ENCODE data around the gene DGCR2. TPM values are rescaled to one million over a fixed set of nuclear protein-coding genes. Genes with fewer than 3 reads are reported as not detected.
"Not testable (repeated sequence)": the region's sequence is repeated elsewhere in the genome, so short reads cannot be mapped to it uniquely, and the experiment has no call there.

DGCR2 gene
- total and polyA plus RNA-seq, 2 of the 8 experiments (the other 6 are each of a cell fraction or from before 2014, with no cell fraction given) = 42.3 to 62.2 TPM

- H3K9me3 ChIP-seq (ENCODE audit: insufficient read depth in 2 of 2, low read depth in 1 of 2, low read length in 1 of 2) = not testable (repeated sequence)
These were observed 71.4 kb downstream of the DGCR2 start for GRCh38 chr22:19050847-19051246.

More at GRCh38 chr22:19050847-19051246, 71.4 kb downstream of the DGCR2 start:
- H3K27ac ChIP-seq (ENCODE audit: low read depth, low read length); H4K20me1 ChIP-seq (replicated peaks in 1 of 2; ENCODE audit: control insufficient read depth in 1 of 2, insufficient read depth in 2 of 2, low read length in 2 of 2); H3K27me3 ChIP-seq (replicated peaks in 1 of 4; ENCODE audit: control insufficient read depth in 3 of 4, extremely low read depth in 1 of 4, insufficient read depth in 3 of 4, low read length in 3 of 4); H3K4ac ChIP-seq (replicated peaks; ENCODE audit: insufficient read length, low read depth, low read length); H3K14ac ChIP-seq (ENCODE audit: insufficient read length); H3K4me1 ChIP-seq (replicated peaks in 1 of 4; ENCODE audit: control insufficient read depth in 3 of 4, insufficient read depth in 4 of 4, low read length in 3 of 4); H2BK12ac ChIP-seq (ENCODE audit: low read depth, low read length); H3K23ac ChIP-seq (ENCODE audit: insufficient read length); H4K91ac ChIP-seq (replicated peaks; ENCODE audit: insufficient read length, low read length); H2BK15ac ChIP-seq (ENCODE audit: low read length); H4K5ac ChIP-seq (ENCODE audit: insufficient read length, low read depth, low read length); H2BK120ac ChIP-seq (replicated peaks; ENCODE audit: low read depth, low read length); H3K56ac ChIP-seq (replicated peaks; ENCODE audit: insufficient read length, low read depth, low read length); H3K9ac ChIP-seq (replicated peaks in 1 of 4; ENCODE audit: extremely low read depth in 1 of 4, low read depth in 3 of 4, low read length in 3 of 4); H3K79me2 ChIP-seq (ENCODE audit: control insufficient read depth in 1 of 2, insufficient read depth in 2 of 2, low read length in 2 of 2); FAIRE-seq; H3K18ac ChIP-seq (ENCODE audit: extremely low read depth, low read length); H2AFZ ChIP-seq (ENCODE audit: low read length); H3K4me3 ChIP-seq (ENCODE audit: extremely low read depth in 1 of 4, insufficient read depth in 2 of 4, low read depth in 3 of 4, low read length in 4 of 4); POLR2A ChIA-PET (ENCODE audit: partially characterized antibody); DNase-seq (ENCODE audit: low read depth in 1 of 2, low spot score in 2 of 2); H3K79me1 ChIP-seq (ENCODE audit: low read depth, low read length); H3K23me2 ChIP-seq (ENCODE audit: low read depth, low read length); H4K8ac ChIP-seq (ENCODE audit: extremely low read depth, insufficient read depth, low read length); H2AK5ac ChIP-seq (ENCODE audit: low read depth, low read length); H2BK5ac ChIP-seq (ENCODE audit: low read depth, low read length); H2BK20ac ChIP-seq (ENCODE audit: low read length); H3K4me2 ChIP-seq (ENCODE audit: insufficient read depth in 1 of 2, low read depth in 2 of 2, low read length in 2 of 2): not testable (repeated sequence)
- H3K36me3 ChIP-seq (ENCODE audit: control insufficient read depth in 2 of 4, insufficient read depth in 4 of 4, low read length in 3 of 4) = peaks cover 20 to 47% (median 28%) of the 10 kb centered on the region in 4 experiments
- CTCF ChIA-PET (ENCODE audit: partially characterized antibody) = interaction anchor here (1.7 kb wide), 2 partner anchors 23 to 52 kb away, joined by 4 to 6 read pairs; no protein-coding TSS in a partner anchor
- WGBS, 2 experiments (ENCODE audit: extremely low coverage in 1 of 2, insufficient coverage in 1 of 2, insufficient read length in 1 of 2, insufficient replicate concordance in 2 of 2, low coverage in 1 of 2, low lambda C conversion rate in 2 of 2, missing lambda C conversion rate in 1 of 2) = 90% methylated on average over 4 of the region's 4 CpGs; no CpG with 5 or more reads in 1 of the 2 experiments

Measured in H1 (cell line).